ENCODE data around the gene HOXC11.

The HOXC11 gene

DNA sequence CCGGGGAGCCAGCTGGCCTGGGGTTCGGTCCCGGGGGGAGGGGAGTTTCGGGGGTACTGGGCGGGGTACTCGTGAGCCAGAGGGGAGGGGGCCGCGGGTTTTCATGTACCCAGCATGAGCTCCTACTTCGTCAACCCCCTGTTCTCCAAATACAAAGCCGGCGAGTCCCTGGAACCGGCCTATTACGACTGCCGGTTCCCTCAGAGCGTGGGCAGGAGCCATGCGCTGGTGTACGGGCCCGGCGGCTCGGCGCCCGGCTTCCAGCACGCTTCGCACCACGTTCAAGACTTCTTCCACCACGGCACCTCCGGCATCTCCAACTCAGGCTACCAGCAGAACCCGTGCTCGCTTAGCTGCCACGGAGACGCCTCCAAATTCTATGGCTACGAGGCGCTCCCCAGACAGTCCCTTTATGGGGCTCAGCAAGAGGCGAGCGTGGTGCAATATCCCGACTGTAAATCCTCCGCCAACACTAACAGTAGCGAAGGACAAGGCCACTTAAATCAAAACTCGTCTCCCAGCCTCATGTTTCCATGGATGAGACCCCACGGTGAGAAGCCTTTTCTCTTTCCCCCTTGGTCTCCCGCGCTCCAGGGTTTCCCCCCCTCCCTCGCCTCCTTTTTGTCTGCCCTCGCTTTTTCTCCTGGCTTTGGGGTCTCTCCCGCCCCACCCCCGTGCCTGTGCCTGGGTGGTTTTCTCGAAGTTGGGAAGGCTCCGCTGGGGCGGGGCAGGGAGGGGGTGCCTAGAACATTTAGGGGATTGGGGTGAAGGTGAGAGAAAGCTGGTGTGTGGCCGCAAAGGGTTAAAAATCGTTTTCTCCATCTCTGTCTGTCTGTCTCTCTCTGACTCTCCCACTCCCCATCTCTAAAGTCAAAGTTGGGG lies 36.5 kb downstream of the HOXC11 start:
- TF ChIP-seq, protein P1, sequence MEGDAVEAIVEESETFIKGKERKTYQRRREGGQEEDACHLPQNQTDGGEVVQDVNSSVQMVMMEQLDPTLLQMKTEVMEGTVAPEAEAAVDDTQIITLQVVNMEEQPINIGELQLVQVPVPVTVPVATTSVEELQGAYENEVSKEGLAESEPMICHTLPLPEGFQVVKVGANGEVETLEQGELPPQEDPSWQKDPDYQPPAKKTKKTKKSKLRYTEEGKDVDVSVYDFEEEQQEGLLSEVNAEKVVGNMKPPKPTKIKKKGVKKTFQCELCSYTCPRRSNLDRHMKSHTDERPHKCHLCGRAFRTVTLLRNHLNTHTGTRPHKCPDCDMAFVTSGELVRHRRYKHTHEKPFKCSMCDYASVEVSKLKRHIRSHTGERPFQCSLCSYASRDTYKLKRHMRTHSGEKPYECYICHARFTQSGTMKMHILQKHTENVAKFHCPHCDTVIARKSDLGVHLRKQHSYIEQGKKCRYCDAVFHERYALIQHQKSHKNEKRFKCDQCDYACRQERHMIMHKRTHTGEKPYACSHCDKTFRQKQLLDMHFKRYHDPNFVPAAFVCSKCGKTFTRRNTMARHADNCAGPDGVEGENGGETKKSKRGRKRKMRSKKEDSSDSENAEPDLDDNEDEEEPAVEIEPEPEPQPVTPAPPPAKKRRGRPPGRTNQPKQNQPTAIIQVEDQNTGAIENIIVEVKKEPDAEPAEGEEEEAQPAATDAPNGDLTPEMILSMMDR (IDR thresholded peaks at IDR 0.05; ENCODE audit: low read depth, low read length): no peak
- H3K4me3 ChIP-seq (ENCODE audit: low read depth, low read length): no peak overlapping the region

DNA sequence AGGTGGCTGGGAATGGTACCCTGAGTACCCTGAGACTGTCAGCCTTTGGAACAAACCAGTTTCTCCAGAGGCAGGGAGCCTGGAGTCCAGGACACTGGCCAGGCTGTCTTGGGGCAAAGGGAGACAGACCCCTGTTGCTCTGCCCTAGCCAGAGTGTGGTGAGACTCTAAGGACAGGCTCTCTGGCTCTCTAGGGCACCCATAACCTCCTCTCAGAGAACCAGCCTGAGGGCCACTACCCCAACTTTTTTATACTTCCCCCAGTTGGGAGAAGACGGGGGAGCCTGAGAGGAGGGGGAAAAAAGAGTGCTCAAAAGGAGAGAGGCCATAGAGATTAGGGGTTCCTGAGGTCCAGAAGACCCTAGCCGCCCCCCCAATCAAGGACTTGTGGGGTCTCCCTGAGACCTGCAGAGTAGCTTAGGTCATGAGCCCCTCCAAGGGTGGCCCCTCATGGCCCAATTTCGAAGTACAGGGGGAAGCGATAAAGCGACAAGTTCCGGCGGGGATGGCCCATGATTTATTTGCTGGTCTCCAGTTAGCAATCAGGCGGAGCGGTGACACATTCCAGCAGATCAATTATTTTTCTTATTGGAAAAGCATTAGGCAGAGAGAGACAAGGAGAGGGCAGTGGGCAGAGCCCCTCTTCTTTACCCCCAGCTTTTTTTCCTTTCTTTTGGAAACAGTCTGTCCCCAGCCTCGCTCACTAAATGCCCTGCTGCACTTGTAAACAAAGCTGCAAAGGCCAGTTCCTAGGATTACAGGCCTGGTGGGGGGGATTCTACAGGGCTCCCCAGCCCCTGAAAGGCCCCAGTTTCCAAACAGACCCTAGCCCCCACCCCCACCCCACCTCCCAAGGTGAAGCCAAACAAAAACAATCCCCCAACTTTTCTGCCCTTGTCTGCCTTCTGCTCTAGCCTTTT lies 37.4 kb downstream of the HOXC11 start:
- TF ChIP-seq, protein P1 (IDR thresholded peaks at IDR 0.05; ENCODE audit: low read depth, low read length): no peak
- no peak overlapping the region for H3K4me3 ChIP-seq (ENCODE audit: low read depth, low read length)

DNA sequence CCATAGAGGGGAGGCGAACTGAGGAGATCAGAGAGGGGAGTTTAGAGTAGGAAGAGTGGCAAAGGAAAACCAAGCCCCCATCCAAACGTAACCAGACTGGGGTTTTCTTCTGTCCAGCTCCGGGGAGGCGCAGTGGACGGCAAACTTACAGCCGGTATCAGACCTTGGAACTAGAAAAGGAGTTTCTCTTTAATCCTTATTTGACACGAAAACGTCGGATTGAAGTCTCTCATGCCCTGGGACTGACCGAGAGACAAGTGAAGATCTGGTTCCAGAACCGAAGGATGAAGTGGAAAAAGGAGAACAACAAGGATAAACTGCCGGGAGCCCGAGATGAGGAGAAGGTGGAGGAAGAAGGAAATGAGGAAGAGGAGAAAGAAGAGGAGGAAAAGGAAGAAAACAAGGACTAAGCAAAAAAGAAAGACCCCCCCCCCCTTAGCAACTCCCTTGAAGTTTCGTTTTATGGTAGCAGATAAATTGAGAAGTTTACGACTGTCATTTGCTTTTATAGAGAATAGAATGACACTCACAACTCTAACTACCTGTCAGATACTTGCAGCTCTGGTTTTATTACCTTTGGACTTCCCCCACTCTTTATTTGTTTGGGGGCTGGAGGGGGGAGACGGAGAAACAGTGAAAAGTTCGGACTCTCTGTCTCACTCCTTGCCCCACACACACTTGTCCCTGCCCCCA lies 38.2 kb downstream of the HOXC11 start:
- TF ChIP-seq, protein P1 (IDR thresholded peaks at IDR 0.05; ENCODE audit: low read depth, low read length): no peak
- H3K4me3 ChIP-seq (ENCODE audit: low read depth, low read length): no peak overlapping the region

DNA sequence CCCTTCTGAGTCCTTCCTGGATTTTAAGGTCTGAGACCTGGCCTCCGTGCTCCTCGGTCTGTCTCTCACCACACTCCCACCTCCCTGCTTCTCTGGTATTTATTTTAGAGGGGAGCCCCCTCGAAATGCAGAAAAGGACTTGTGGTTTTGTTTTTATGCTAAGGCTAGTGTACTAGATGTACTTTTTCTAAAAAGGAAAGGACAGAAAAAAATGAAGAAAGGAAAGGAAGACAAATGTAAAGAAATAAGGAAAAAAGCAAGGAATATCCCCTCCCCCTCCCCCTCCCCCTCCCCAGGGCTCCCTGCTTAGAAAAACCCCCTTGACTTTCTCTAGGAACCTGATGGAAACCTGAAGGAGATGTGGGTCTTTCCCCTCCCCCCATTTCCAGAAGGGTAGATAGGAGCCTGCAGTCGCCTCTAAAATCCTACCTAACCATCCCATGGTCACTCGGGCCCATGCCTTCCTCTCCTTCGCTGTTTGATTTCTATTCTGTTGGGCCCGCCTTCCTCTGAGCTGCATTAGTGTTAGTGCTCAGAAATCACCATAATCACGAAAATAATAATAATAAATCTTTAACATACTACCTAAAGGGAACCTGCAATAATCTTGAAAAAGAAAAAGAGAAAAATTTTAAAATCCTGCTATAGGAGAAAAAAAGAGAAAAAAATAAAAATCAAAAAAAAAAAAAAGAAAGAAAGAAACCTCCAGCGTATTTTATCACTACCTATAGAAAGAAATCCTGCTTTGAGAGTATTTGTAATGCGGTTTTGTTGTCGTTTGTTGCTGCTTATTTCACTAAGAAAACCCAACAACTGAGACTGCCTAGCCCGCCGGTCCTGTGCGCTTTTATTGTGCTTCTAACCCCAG lies 39.0 kb downstream of the HOXC11 start:
- TF ChIP-seq, protein P1 (IDR thresholded peaks at IDR 0.05; ENCODE audit: low read depth, low read length): no peak
- no peak overlapping the region for H3K4me3 ChIP-seq (ENCODE audit: low read depth, low read length)

DNA sequence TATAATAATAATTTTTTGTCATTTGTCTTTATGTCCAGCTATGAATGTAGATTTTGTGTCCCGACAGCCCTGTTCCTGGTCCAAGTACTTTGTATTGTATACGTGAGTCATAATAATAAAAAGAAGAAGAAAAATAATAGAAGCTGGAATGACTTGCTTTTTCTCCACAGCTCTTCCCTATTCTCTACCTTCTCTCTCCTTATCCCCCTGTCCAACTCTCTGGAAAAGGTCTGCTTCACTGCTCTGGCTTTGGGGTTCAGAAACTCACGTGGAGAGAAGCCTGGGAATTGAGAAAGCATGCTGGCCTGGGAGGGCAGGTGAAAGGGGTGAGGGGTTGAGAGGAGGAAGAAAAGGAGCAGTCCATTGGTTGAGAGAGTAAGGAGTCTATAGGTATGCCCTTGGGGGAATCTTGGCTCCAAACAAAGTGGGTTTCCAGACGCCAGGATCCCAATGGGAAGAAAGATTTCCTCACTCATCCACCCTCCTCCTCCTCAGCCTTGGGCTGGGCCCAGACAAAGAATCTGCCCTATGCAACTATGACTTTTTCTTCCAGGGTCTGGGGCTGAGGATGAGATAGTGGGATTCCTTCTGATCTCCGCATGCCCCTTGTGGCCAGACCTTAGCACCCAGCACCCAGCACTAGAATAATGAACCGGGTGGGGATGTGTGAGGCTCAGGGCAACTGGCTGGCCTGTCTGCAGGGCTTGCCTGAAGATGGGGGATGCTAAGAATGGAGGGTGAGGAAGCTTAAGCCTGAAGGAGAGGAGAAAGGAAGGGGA lies 39.9 kb downstream of the HOXC11 start:
- TF ChIP-seq, protein P1 (IDR thresholded peaks at IDR 0.05; ENCODE audit: low read depth, low read length): no peak
- H3K4me3 ChIP-seq (ENCODE audit: low read depth, low read length): no peak overlapping the region

Measured in WI38 (cell line).